SIG-M5 treated with dmso at 0.1 percent for 504 hours (cell line): ENCODE results near the gene PRCP.

ENCODE experiments used
- DNase-seq: peaks from one replicate; lab custom pipeline; 2025; ENCODE audit not compliant: unreplicated experiment; lab: John Stamatoyannopoulos, UW

The PRCP gene

GRCh38 chr11:82907371-82907770 lies 7.1 kb upstream of the PRCP start:
- no peak for DNase-seq

GRCh38 chr11:82906931-82907330 lies 6.7 kb upstream of the PRCP start:
- DNase-seq = no peak

DNA sequence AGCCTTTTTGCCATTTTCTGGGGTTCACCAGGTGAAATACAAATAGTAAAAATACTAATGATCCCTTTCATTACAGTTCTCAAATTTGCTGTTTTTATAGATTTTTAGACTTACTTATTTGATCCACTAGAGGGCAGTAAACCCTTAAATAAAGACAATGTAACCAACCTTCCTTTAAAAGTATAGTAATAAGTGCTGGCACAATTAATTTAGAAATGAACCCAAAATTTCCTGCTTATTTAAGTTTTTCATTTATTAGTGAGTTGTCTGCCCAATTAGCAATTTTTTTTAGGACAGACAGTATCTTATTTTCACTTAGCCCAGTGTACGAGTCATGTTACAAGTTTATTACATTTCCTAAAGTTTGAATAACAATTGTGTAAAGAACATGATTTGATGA lies 6.0 kb upstream of the PRCP start:
- peak; percentile 65 for DNase-seq

GRCh38 chr11:82903843-82904586 lies 3.8 kb upstream of the PRCP start:
- DNase-seq = no peak

DNA sequence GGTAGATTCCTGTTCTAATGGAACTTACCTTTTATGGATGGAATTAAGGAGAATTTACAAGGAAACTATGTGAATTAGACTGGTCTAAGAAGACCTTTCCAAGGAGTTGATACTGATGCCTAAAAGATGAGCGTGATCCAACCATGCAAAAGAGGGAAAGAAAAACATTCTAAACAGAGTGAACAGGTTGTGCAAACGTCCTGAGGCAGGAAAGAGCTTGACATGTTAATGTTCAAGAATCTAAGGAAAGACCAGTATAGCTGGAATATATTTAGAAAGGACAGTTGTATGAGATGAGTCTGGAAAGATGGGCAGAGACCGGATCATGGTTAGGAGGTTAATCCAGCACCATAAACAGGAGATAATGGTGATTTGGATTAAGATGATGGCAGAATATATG lies 2.6 kb upstream of the PRCP start:
- no peak for DNase-seq

DNA sequence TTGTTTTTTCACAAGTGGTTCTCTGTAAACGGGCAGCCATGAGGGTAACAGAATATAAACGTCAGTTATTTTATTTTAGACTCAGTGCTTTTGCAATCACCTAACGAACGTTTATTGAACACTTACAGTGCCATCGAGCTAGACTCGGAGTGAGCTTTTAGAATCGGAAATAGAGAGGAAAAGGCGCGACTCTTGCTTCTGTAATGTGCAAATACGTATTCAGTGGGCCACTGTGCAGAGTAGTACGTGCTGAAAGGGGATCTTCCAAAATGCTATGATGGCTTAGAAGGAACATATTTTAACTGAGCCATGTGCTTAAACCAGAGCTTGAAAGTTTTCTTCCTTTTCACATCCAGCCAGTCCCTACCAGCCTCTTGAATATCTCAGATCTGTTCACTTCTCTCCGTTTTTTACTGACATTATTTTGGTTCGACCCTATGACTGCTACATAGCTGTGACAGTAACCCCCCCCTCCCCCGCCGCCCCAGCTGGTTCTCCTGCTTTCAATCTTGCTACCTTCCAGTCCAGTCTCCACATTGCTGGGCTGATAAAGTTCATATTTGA lies 1.8 kb upstream of the PRCP start:
- DNase-seq = no peak

DNA sequence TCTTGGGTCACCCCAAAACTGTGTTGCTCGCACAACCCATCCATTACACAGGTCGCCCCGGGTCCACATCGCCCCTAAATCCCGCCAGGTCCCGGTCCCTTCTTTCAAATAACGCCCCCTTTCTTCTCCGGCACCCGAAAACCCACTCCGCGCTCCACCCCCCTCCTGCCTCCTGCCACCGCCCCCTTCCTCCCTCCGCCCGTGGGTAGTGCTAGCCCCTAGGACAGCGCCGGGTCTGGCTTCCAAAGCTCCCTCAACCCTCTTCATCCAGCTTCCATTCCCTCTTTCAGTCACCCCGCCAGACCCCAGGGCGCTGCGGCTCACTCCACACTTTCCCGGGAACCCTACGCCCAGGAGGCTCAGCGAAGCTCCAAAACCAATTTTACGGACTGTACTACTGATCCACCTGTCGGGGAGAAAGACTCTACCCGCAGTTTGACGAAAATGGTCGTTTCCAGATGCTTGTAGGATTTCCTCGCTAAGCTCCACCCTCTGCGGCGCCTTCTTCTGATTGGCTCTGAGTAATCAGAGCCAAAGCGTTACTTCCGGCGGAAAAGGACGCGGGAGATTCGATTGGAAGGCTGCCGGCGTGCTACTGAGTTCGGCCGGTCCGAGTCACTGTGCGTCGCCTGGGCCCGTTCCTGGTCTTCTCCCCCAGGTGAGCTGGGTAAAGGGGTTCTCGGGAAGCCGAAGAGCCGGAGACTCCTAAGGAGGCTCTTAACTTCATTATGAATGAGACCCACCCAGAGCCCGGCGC lies 1.1 kb upstream of the PRCP start, which contains the start of gene DDIAS:
TSS of gene DDIAS (plus strand) at position 572 of the 757 bp plus-strand sequence. CDS start 13,003 bp downstream, outside the sequence.
- DNase-seq = peak; percentile 98

GRCh38 chr11:82899957-82900276 lies 313 bp downstream of the PRCP start:
- DNase-seq = no peak

GRCh38 chr11:82899186-82899820 lies 927 bp downstream of the PRCP start:
- DNase-seq = no peak

- peak; percentile 21 for DNase-seq
Measured at GRCh38 chr11:82898241-82898640, 2.0 kb downstream of the PRCP start.

- DNase-seq = no peak
Measured at GRCh38 chr11:82896183-82896582, 4.0 kb downstream of the PRCP start.

GRCh38 chr11:82895437-82896091 lies 4.7 kb downstream of the PRCP start:
- peak; percentile 70 for DNase-seq

DNA sequence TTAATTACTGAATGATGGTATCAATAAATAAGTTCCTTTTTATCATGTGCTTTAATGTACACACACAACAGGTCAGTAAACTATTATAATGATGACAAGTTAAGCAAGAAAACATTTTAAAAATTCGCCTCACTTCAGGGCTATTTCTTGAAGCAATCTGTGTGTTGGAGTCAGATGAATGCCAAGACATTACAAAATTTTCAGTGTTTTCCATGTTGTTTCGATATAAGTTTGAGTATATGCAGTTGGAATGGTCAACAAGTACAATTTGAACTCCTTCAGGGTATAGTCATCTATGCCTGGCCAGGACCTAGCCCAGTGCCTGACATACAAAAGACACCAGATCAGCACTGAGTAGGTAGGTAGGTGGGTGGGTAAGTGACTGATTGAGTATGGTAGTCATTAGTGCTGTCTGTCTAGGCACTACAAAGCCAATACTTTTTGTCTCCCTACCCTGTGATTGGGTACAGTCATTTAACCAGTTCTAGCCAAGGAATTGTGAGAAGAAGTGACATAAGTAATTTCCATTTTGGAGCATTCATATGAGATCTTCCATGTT lies 7.5 kb downstream of the PRCP start:
- no peak for DNase-seq

DNA sequence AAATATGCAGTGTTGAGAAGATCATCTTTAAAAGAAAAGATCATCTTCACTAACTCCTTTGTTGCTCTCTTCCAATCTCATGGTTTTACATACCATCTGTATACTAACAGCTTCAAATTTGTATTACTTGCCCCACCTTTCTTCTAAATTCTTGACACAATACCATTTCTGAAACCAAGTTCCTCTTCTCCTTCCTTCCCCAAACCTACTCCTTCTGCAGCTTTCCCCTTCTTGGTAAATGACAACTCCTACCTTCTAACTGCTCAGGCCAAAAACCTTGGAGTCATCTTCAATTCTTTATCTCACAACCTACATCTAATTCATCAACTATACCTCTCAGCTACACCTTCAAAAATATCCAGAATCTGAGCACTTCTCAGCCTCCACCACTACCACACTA lies 9.3 kb downstream of the PRCP start:
- peak; percentile 24 for DNase-seq

DNA sequence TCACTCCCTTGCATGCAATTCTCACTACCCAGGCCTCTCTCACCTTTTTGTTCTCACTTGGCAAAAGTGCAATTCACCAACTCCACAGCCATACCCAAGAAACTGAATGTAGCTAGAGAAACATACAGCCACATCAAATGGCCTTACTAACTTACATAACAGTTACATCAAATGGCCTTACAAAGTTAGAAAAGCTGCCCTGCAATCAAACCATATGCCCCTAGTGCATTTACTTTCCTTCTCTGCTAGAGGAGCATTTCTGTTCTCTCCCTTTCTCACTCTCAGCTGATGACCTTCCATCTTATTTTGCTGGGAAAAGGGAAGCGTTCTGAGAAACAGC lies 10.3 kb downstream of the PRCP start:
- no peak for DNase-seq

GRCh38 chr11:82889133-82890001 lies 10.9 kb downstream of the PRCP start:
- DNase-seq = peak; percentile 89

DNA sequence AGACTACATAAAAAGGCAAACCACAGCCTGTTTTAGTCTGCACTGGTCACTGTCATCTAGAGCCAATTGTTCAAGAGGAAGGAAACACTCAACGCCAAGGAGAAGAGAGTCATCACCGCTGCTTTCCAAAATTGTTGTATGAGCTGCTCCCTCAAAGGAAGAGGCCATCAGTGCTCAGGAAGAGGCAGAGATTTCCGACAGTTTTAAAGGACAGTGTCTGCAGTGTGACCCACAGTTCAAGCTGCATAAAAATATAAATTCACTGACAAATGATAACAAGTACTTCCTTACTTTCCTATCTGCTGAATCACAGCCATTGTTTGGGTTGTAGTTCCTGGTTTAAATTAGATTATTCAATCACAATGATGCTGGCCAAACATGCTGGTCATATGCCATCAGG lies 16.4 kb downstream of the PRCP start:
- no peak for DNase-seq

- no peak for DNase-seq
Measured at GRCh38 chr11:82874646-82875523, 25.3 kb downstream of the PRCP start.

DNA sequence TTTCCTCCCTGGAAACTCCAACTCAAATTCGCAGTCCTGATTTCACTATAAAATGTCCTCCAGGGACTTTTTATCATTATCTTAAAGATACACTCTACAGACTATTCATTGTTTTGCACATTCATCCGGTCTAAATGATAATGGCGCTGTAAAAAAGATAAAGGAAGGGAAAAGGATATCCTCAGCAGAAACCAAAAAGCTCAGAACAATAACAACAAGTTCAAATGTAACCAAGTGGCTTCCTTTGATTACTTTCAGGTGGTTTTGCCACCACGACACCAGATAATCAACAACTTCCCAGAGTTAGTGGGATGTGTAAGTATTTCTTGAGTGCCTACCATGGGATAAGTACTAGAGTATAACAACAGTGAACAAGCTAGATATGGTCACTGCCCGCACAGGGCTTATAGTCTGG lies 26.3 kb downstream of the PRCP start:
- no peak for DNase-seq
